Cardiac fibroblast (primary cell): ENCODE data around the gene IRGM.
A peak's percentile ranks its signal among the peaks of the same experiment; 100 is the strongest.
"Not testable (repeated sequence)": the region's sequence is repeated elsewhere in the genome, so short reads cannot be mapped to it uniquely, and the experiment has no call there.

Experiments used
- DNase-seq, 2 donors: peaks; one replicate each; pipeline versions ENCODE4 v3.0.0 to v3.0.0-alpha.2; 2010; ENCODE audit warnings: low read depth in 2 of 2
- H3K4me3 ChIP-seq, 2 donors: replicated peaks in 1 of 2; 1 replicate in 1 of 2; 2 replicates in 1 of 2; pipeline ENCODE4 v1.5.1; 2011; ENCODE audit warnings: low read depth in 2 of 2, low read length in 2 of 2, mild to moderate bottlenecking in 2 of 2, moderate library complexity in 1 of 2
- CTCF ChIP-seq: IDR thresholded peaks from one replicate; pipeline ENCODE4 v1.5.1; 2011; ENCODE audit warnings: low read depth, mild to moderate bottlenecking, low read length, inconsistent platforms

IRGM gene

GRCh38 chr5:150846308-150846653 lies at the start of gene IRGM:
IRGM (plus strand) TSS chr5:150846521; CDS start chr5:150848124, 1,603 bp downstream.
- not testable (repeated sequence) for DNase-seq, H3K4me3 ChIP-seq

GRCh38 chr5:150797384-150797783 lies 48.9 kb upstream of the IRGM start:
- DNase-seq, result no peak
- H3K4me3 ChIP-seq, result no peak overlapping the region
- no peak for TF ChIP-seq CTCF

- DNase-seq, result peak in 1 of 2 donors; percentile 85
- peak; percentile 50 for TF ChIP-seq CTCF
- peak overlapping the region in 1 of 2 donors; percentile 3 for H3K4me3 ChIP-seq
Measured at GRCh38 chr5:150801117-150801927, 45.0 kb upstream of the IRGM start.

GRCh38 chr5:150804388-150804787 lies 41.9 kb upstream of the IRGM start:
- no peak for DNase-seq
- no peak overlapping the region for H3K4me3 ChIP-seq
- TF ChIP-seq CTCF, result no peak

GRCh38 chr5:150809363-150809762 lies 37.0 kb upstream of the IRGM start:
- DNase-seq, result no peak
- no peak overlapping the region for H3K4me3 ChIP-seq
- TF ChIP-seq CTCF, result no peak

GRCh38 chr5:150815010-150815409 lies 31.3 kb upstream of the IRGM start:
- H3K4me3 ChIP-seq, result no peak overlapping the region
- DNase-seq, result no peak
- TF ChIP-seq CTCF, result no peak

GRCh38 chr5:150816946-150817345 lies 29.4 kb upstream of the IRGM start:
- no peak for TF ChIP-seq CTCF
- no peak for DNase-seq
- H3K4me3 ChIP-seq, result no peak overlapping the region
